SU-DHL-6 (cell line): Measurements from ENCODE around the gene COBL.

Source experiments
- H2AFZ ChIP-seq: fragments of 200-600 bp; sonication (generic); 2 replicates; pipeline ENCODE4 v1.6.1; 2014; ENCODE audit warnings: low read depth, mild to moderate bottlenecking, moderate library complexity, mixed read lengths, antibody characterized with exemption, low read length; ENCODE audit not compliant: severe bottlenecking
- H3F3A ChIP-seq: fragments of 200-600 bp; shearing (Covaris generic); 2 replicates; pipeline ENCODE4 v1.6.0; 2016; ENCODE audit warnings: antibody characterized with exemption, mild to moderate bottlenecking; ENCODE audit not compliant: insufficient read depth
- H3K27ac ChIP-seq: fragments of 200-600 bp; sonication (generic); 2 replicates; pipeline ENCODE4 v1.5.1; 2016; ENCODE audit warnings: low read depth, mild to moderate bottlenecking, low read length, moderate library complexity, mixed read lengths
- H3K27me3 ChIP-seq: fragments of 200-600 bp; sonication (generic), shearing (Covaris generic); 2 replicates; pipeline ENCODE4 v1.6.0; 2014; ENCODE audit warnings: mild to moderate bottlenecking, low read length
- H3K36me3 ChIP-seq: fragments of 200-600 bp; sonication (generic); 2 replicates; pipeline ENCODE4 v1.6.1; 2014; ENCODE audit warnings: mild to moderate bottlenecking, low read length, mixed read lengths
- H3K4me2 ChIP-seq: fragments of 300-600, 200-600 bp; shearing (Covaris generic), sonication (generic); 2 replicates; pipeline ENCODE4 v1.6.0; 2014; ENCODE audit warnings: low read length, low read depth, mild to moderate bottlenecking; ENCODE audit not compliant: poor library complexity, severe bottlenecking
- H3K4me3 ChIP-seq: fragments of 200-600 bp; sonication (generic); 2 replicates; pipeline ENCODE4 v1.5.1; 2014; ENCODE audit warnings: antibody characterized with exemption, low read length, mild to moderate bottlenecking, mixed read lengths; ENCODE audit not compliant: insufficient read depth, poor library complexity, severe bottlenecking
- H3K79me2 ChIP-seq: fragments of 200-600 bp; sonication (generic); 2 replicates; pipeline ENCODE4 v1.6.1; 2014; ENCODE audit warnings: mild to moderate bottlenecking, low read length, moderate library complexity; ENCODE audit not compliant: insufficient read depth
- H3K9ac ChIP-seq: fragments of 200-600 bp; sonication (generic); 2 replicates; pipeline ENCODE4 v1.7.0; 2014; ENCODE audit warnings: mild to moderate bottlenecking, low read length
- H3K9me2 ChIP-seq: fragments of 200-600 bp; sonication (generic); replicated peaks from 2 replicates; pipeline ENCODE4 v1.6.1; 2014; ENCODE audit warnings: low read length; ENCODE audit not compliant: insufficient read depth
- H3K9me3 ChIP-seq: fragments of 200-600 bp; sonication (generic); 2 replicates; pipeline ENCODE4 v1.6.1; 2014; ENCODE audit warnings: low read length, mixed read lengths; ENCODE audit not compliant: insufficient read depth
- H4K20me1 ChIP-seq: fragments of 200-600 bp; sonication (generic); 2 replicates; pipeline ENCODE4 v1.6.1; 2014; ENCODE audit warnings: low read depth, mild to moderate bottlenecking, antibody characterized with exemption, low read length, moderate library complexity, mixed read lengths
- CTCF ChIP-seq: fragments of 200-600 bp; sonication (generic); IDR thresholded peaks from one replicate; pipeline ENCODE4 v1.5.1; 2017; ENCODE audit warnings: antibody characterized with exemption, mild to moderate bottlenecking, low read length, moderate library complexity; ENCODE audit not compliant: insufficient read depth, poor library complexity, severe bottlenecking
- EZH2phosphoT487 ChIP-seq: fragments of 200-600 bp; sonication (generic), shearing (Covaris generic); conservative IDR thresholded peaks from 2 replicates; pipeline ENCODE4 v1.6.1; 2018; ENCODE audit warnings: mild to moderate bottlenecking, antibody characterized with exemption, low read length, moderate library complexity, mixed read lengths

Gene COBL

GRCh38 chr7:51249991-51250390, 66.6 kb downstream of the COBL start:
- Histone ChIP-seq H3K4me2 (no peak overlapping the region), H3K27ac (no peak overlapping the region)
- TF ChIP-seq EZH2phosphoT487: no peak
- TF ChIP-seq CTCF: no peak

GRCh38 chr7:51249187-51249945, 67.2 kb downstream of the COBL start:
- no peaks in the 10 kb centered on the region for H3K79me2 ChIP-seq
- H3K9ac ChIP-seq: no peak overlapping the region
- H3K36me3 ChIP-seq: no peaks in the 10 kb centered on the region
- H3K4me3 ChIP-seq: no peak overlapping the region
- no peaks in the 10 kb centered on the region for H3K9me2 ChIP-seq
- no peak overlapping the region for H2AFZ ChIP-seq
- no peaks in the 10 kb centered on the region for H3K9me3 ChIP-seq
- H4K20me1 ChIP-seq: no peaks in the 10 kb centered on the region
- no peaks in the 10 kb centered on the region for H3K27me3 ChIP-seq
- H3K27ac ChIP-seq: no peak overlapping the region
- no peaks in the 10 kb centered on the region for H3F3A ChIP-seq
- no peak overlapping the region for H3K4me2 ChIP-seq
- no peak for TF ChIP-seq EZH2phosphoT487
- no peak for TF ChIP-seq CTCF

More at GRCh38 chr7:51249991-51250390, 66.6 kb downstream of the COBL start:
- no peak overlapping the region for H3K4me3 ChIP-seq
- no peaks in the 10 kb centered on the region for H4K20me1 ChIP-seq
- no peaks in the 10 kb centered on the region for H3K36me3 ChIP-seq
- no peaks in the 10 kb centered on the region for H3K9me2 ChIP-seq
- H3F3A ChIP-seq: no peaks in the 10 kb centered on the region
- H3K9ac ChIP-seq: no peak overlapping the region
- no peaks in the 10 kb centered on the region for H3K27me3 ChIP-seq
- H3K79me2 ChIP-seq: no peaks in the 10 kb centered on the region
- H3K9me3 ChIP-seq: no peaks in the 10 kb centered on the region
- no peak overlapping the region for H2AFZ ChIP-seq

- Histone ChIP-seq H4K20me1 (no peaks in the 10 kb centered on the region), H2AFZ (no peak overlapping the region), H3F3A (no peaks in the 10 kb centered on the region), H3K36me3 (no peaks in the 10 kb centered on the region), H3K4me3 (no peak overlapping the region), H3K27ac (no peak overlapping the region), H3K27me3 (no peaks in the 10 kb centered on the region), H3K9me2 (no peaks in the 10 kb centered on the region), H3K9ac (no peak overlapping the region), H3K4me2 (no peak overlapping the region), H3K79me2 (no peaks in the 10 kb centered on the region), H3K9me3 (no peaks in the 10 kb centered on the region)
- TF ChIP-seq CTCF (no peak), EZH2phosphoT487 (no peak)
These were observed 70.1 kb downstream of the COBL start for GRCh38 chr7:51246258-51247245.
